B cell (primary cell): Measurements from ENCODE around the gene PLP2. TPM values are rescaled to one million over a fixed set of nuclear protein-coding genes. Genes with fewer than 3 reads are reported as not detected.

Experiments
- ATAC-seq: fragments of 200-7000 bp; cut with Tn5 transposase; one replicate; pipeline ENCODE4 v1.10.0; 2021; ENCODE audit warnings: low read depth, mild to moderate bottlenecking, moderate number of reproducible peaks, moderate library complexity
- CTCF ChIA-PET: fragments of 350-600 bp; sonication (Branson Sonifier 250); formaldehyde crosslinking; loops from one replicate; lab custom pipeline; 2021; ENCODE audit warnings: antibody characterized with exemption, inconsistent platforms; lab: Charles Lee
- POLR2A ChIA-PET: fragments of 350-600 bp; sonication (Branson Sonifier 250); formaldehyde crosslinking; loops from one replicate; lab custom pipeline; 2021; ENCODE audit warnings: antibody characterized with exemption; lab: Charles Lee
- DNase-seq: peaks from one replicate; pipeline ENCODE4 v3.0.0; 2013
- H2AFZ ChIP-seq: 2 replicates; pipeline ENCODE4 v1.6.1; 2012; ENCODE audit warnings: mild to moderate bottlenecking, low read depth, low read length; ENCODE audit not compliant: insufficient read depth, poor library complexity, severe bottlenecking
- H3K27ac ChIP-seq, 2 donors: 1 replicate in 1 of 2; 2 replicates in 1 of 2; pipeline ENCODE4 v1.5.1; 2012 to 2013; ENCODE audit warnings: low read length in 2 of 2, mild to moderate bottlenecking in 2 of 2, moderate library complexity in 1 of 2
- H3K27me3 ChIP-seq, 4 experiments: fragments of 200-600 bp in 1 of 4; sonication (generic) in 1 of 4; replicated peaks in 1 of 4; 1 replicate in 2 of 4; 2 replicates in 2 of 4; pipeline versions ENCODE4 v1.6.1 to v1.7.0; 2013 to 2016; ENCODE audit warnings: low read length in 3 of 4, mild to moderate bottlenecking in 2 of 4, mixed read lengths in 1 of 4, moderate library complexity in 1 of 4; ENCODE audit not compliant: insufficient read depth in 4 of 4, control insufficient read depth in 3 of 4; ENCODE audit errors: control extremely low read depth in 1 of 4
- H3K36me3 ChIP-seq, 2 experiments: replicated peaks in 1 of 2; 1 replicate in 1 of 2; 2 replicates in 1 of 2; pipeline versions ENCODE4 v1.6.1 to v1.7.1; 2013; ENCODE audit warnings: low read length in 1 of 2; ENCODE audit not compliant: insufficient read depth in 2 of 2, control insufficient read depth in 1 of 2; ENCODE audit errors: control extremely low read depth in 1 of 2, extremely low read depth in 1 of 2
- H3K4me1 ChIP-seq, 2 donors: fragments of 200-600 bp in 1 of 2; sonication (generic) in 1 of 2; 1 replicate in 1 of 2; 2 replicates in 1 of 2; pipeline versions ENCODE4 v1.5.1 to v1.6.1; 2013 to 2017; ENCODE audit warnings: low read length in 2 of 2; ENCODE audit not compliant: control insufficient read depth in 2 of 2, insufficient read depth in 2 of 2
- H3K4me2 ChIP-seq: replicated peaks from 2 replicates; pipeline ENCODE3; 2012; ENCODE audit warnings: mild to moderate bottlenecking, low read depth, low read length; ENCODE audit not compliant: poor library complexity, severe bottlenecking
- H3K4me3 ChIP-seq, 5 experiments: fragments of 200-600 bp in 1 of 5; sonication (generic) in 1 of 5; 1 replicate in 3 of 5; 2 replicates in 2 of 5; pipeline versions ENCODE4 v1.5.1 to v1.7.0; 2011 to 2016; ENCODE audit warnings: low read length in 4 of 5, mild to moderate bottlenecking in 4 of 5, low read depth in 2 of 5, control low read depth in 1 of 5, moderate library complexity in 1 of 5; ENCODE audit not compliant: insufficient read depth in 1 of 5; ENCODE audit errors: control extremely low read depth in 1 of 5, extremely low read depth in 1 of 5
- H3K79me2 ChIP-seq: fragments of 200-600 bp; sonication (generic); one replicate; pipeline ENCODE4 v1.6.0; 2016; ENCODE audit warnings: low read length; ENCODE audit not compliant: control insufficient read depth, insufficient read depth
- H3K9ac ChIP-seq: fragments of 200-600 bp; sonication (generic); 2 replicates; pipeline ENCODE4 v1.6.1; 2017; ENCODE audit warnings: mild to moderate bottlenecking, low read length, moderate library complexity
- H3K9me3 ChIP-seq, 3 donors: one replicate each; pipeline versions ENCODE4 v1.6.1 to v1.7.1; 2013; ENCODE audit warnings: low read length in 2 of 3; ENCODE audit not compliant: control insufficient read depth in 2 of 3, insufficient read depth in 1 of 3; ENCODE audit errors: control extremely low read depth in 1 of 3
- H4K20me1 ChIP-seq: 2 replicates; pipeline ENCODE4 v1.6.0; 2012; ENCODE audit warnings: mild to moderate bottlenecking, low read length; ENCODE audit not compliant: insufficient read depth, control insufficient read depth, poor library complexity, severe bottlenecking
- H3K27ac Mint-ChIP-seq: one replicate; pipeline ENCODE4 v1.8.0; 2021; ENCODE audit warnings: mixed read lengths
- H3K27me3 Mint-ChIP-seq: one replicate; pipeline ENCODE4 v1.8.0; 2021; ENCODE audit warnings: mixed read lengths
- H3K4me1 Mint-ChIP-seq: one replicate; pipeline ENCODE4 v1.8.0; 2021; ENCODE audit warnings: mixed read lengths
- H3K4me3 Mint-ChIP-seq: one replicate; pipeline ENCODE4 v1.8.0; 2021; ENCODE audit warnings: mixed read lengths
- H3K9me3 Mint-ChIP-seq: one replicate; pipeline ENCODE4 v1.8.0; 2022; ENCODE audit warnings: mixed read lengths; ENCODE audit not compliant: insufficient read depth
- CTCF ChIP-seq: fragments of 200-600 bp; IDR thresholded peaks from one replicate; pipeline ENCODE4 v1.8.0; 2022; ENCODE audit warnings: antibody characterized with exemption, mild to moderate bottlenecking
- EZH2 ChIP-seq: IDR thresholded peaks from 2 replicates; pipeline ENCODE4 v1.6.1; 2012; ENCODE audit warnings: borderline replicate concordance, low read depth, mild to moderate bottlenecking, moderate library complexity, low read length; ENCODE audit not compliant: insufficient read depth, poor library complexity, severe bottlenecking
- WGBS: methylation state at CpG from one replicate; pipeline ENCODE4 v1.1.5; 2013; ENCODE audit warnings: missing lambda C conversion rate; ENCODE audit not compliant: insufficient coverage; 5-methylcytosine and 5-hydroxymethylcytosine counted together
- intact Hi-C: fragments of 100-400 bp; cut with micrococcal nuclease; formaldehyde crosslinking; loops from one replicate; pipeline ENCODE4 v1.10.0; 2022
- polyA plus RNA-seq: library from polyadenylated mRNA; depleted of rRNA; stranded (reverse); fragments of >200 nt; gene quantifications from 2 replicates; pipeline ENCODE4 v1.2.3, GENCODE V29; 2012
- total RNA-seq, 2 donors: library from RNA; stranded (reverse); fragments of 120-200 nt in 1 of 2; gene quantifications; 1 replicate in 1 of 2; 2 replicates in 1 of 2; pipeline versions ENCODE4 v1.2.3 to v1.2.4, GENCODE V29; 2013 to 2022

PLP2 gene
- total and polyA plus RNA-seq, 2 donors (not counting 1 experiment from before 2014, with no cell fraction given) = 194 to 214 TPM

DNA sequence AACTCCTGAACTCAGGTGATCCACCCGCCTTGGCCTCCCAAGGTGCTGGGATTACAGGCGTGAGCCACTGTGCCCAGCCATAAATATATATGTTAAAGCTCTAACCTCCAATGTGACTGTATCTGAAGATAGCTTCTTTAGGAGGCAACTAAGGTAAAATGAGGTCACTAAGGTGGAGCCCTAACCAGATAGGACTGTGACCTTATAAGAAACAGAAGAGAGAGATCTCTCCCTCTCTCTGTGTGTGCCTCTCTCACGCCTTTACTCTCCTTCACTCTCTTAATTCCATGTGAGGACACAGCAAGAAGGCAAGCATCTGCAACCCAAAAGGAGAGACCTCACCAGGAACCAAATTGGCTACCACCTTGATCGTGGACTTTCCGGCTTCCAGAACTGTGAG is 10.1 kb upstream of the PLP2 start:
- H3K36me3 ChIP-seq = no peaks in the 10 kb centered on the region
- H3K9ac ChIP-seq = no peak overlapping the region
- no peak for TF ChIP-seq CTCF
- no peak for TF ChIP-seq EZH2
- DNase-seq = no peak
- H3K4me3 ChIP-seq = no peak overlapping the region
- H3K27me3 ChIP-seq = no peaks in the 10 kb centered on the region
- H3K4me2 ChIP-seq = no peak overlapping the region
- WGBS = no CpG with 5 or more reads among the region's 5 CpGs
- intact Hi-C loops = no loop called here
- H3K4me3 Mint-ChIP-seq = peak overlapping the region; percentile 5
- H3K27ac ChIP-seq = no peak overlapping the region
- H3K4me1 Mint-ChIP-seq = peaks cover 13% of the 10 kb centered on the region
- H2AFZ ChIP-seq = no peak overlapping the region
- no peaks in the 10 kb centered on the region for H3K9me3 ChIP-seq
- H3K4me1 ChIP-seq = peaks cover 0 to 19% of the 10 kb centered on the region in 2 donors
- POLR2A ChIA-PET = no interaction called here
- no peak for ATAC-seq
- no peak overlapping the region for H3K27ac Mint-ChIP-seq
- CTCF ChIA-PET = interaction anchor here (0.5 kb wide), 1 partner anchor 29 kb away, joined by 3 read pairs; no protein-coding TSS in a partner anchor
- no peaks in the 10 kb centered on the region for H3K9me3 Mint-ChIP-seq
- H3K27me3 Mint-ChIP-seq = no peaks in the 10 kb centered on the region
- H3K79me2 ChIP-seq = no peaks in the 10 kb centered on the region
- no peaks in the 10 kb centered on the region for H4K20me1 ChIP-seq

- peak within 1 kb of the TSS in 4 of 5 experiments; percentile 39 to 62 (median 46) for H3K4me3 ChIP-seq
- peak within 1 kb of the TSS; percentile 18 to 33 for H3K27ac ChIP-seq
- H3K36me3 ChIP-seq = no peaks in the 10 kb centered on the region
- H2AFZ ChIP-seq = peak within 1 kb of the TSS; percentile 74
- H3K27me3 ChIP-seq = no peaks in the 10 kb centered on the region
- ATAC-seq = no peak
- peaks cover 0 to 27% of the 10 kb centered on the region in 2 donors for H3K4me1 ChIP-seq
- Mint-ChIP-seq H3K4me3 (peak within 1 kb of the TSS; percentile 86), H3K9me3 (no peaks in the 10 kb centered on the region), H3K27me3 (no peaks in the 10 kb centered on the region), H3K4me1 (peaks cover 21% of the 10 kb centered on the region), H3K27ac (peak within 1 kb of the TSS; percentile 96)
- TF ChIP-seq EZH2 (no peak), CTCF (no peak)
- no peaks in the 10 kb centered on the region for H4K20me1 ChIP-seq
- ChIA-PET CTCF (interaction anchor here (0.7 to 2.4 kb wide), 2 partner anchors 7 to 119 kb away, joined by 3 to 9 read pairs; no protein-coding TSS in a partner anchor), POLR2A (no interaction called here)
- H3K4me2 ChIP-seq = peak within 1 kb of the TSS; percentile 75
- H3K79me2 ChIP-seq = no peaks in the 10 kb centered on the region
- intact Hi-C loops = loop anchor here (1.0 kb wide), 1 partner anchor 10 kb away; no protein-coding TSS in a partner anchor
- no peaks in the 10 kb centered on the region for H3K9me3 ChIP-seq
- WGBS = 93% methylated on average over 4 of the region's 28 CpGs
- H3K9ac ChIP-seq = peak within 1 kb of the TSS; percentile 58
- DNase-seq = no peak
Observed at GRCh38 chrX:49162620-49163019, 9.1 kb upstream of the PLP2 start, which contains the start of gene MAGIX. Gene MAGIX (plus strand): TSS chrX:49162758. CDS start chrX:49162890, 132 bp downstream.
